Right forelimb (tissue), 1 donor: Measurements from ENCODE around the gene COX7A2L.
"Not testable (repeated sequence)": the region's sequence is repeated elsewhere in the genome, so short reads cannot be mapped to it uniquely, and the experiment has no call there.

ENCODE experiments used
- DNase-seq: peaks from one replicate; pipeline ENCODE4 v3.0.0-alpha.2; 2018

The COX7A2L gene

DNA sequence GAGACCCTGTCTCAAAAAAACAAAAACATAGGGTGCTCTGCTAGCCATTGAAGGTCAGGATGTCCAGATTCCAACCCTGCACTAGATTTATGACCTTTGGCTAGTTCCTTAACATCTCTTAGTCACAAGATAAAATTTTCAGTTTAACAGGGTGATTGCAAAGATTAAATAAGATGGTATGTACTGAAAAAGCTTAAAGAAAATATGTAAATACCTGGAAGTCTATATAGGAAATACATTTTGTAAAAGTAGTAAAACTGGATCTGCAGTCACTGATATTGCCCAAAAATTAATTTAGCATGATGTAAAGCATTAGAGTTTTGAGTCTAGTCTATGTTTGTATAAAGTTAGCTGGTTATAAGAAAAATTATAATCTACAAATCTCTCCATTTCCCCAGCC, 5.4 kb upstream of the COX7A2L start:
- DNase-seq: no peak

DNA sequence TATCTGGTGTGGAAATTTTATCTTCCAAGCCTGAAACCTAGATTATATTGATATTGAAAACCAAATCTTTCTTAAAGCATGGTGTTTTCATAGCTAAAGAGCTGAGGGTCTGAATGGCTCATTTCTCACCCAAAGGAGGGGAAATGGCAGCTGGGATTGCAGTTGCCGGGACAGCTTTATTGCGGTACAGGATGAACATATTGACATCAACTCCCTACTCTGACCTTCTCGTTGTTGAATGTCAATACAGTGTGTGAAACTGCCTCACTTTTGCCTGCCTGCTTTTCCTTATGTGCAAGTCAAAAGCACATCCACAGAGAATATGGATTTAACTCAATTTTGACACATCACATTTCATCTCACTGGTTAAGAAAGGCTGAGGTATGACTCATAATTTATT, 3.6 kb upstream of the COX7A2L start:
- DNase-seq: no peak

DNA sequence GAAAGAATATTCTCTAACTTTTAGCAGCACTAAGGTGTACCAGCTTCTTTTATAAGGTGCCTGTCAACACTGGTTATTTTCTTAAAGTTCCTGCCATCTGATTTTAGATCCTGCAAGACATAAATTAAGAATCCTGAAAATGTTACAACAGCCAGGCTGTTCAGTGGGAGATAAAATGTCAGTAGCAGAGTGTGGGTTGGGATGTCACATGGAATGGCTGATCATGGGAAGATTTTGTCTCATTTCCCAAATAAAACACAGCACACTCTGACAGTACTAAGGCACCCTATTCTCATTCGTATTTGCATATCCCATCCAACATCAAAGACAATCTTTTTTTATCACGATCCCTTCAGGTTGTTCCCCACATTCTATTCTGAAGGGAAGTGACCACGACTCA, 2.4 kb upstream of the COX7A2L start:
- DNase-seq: no peak

DNA sequence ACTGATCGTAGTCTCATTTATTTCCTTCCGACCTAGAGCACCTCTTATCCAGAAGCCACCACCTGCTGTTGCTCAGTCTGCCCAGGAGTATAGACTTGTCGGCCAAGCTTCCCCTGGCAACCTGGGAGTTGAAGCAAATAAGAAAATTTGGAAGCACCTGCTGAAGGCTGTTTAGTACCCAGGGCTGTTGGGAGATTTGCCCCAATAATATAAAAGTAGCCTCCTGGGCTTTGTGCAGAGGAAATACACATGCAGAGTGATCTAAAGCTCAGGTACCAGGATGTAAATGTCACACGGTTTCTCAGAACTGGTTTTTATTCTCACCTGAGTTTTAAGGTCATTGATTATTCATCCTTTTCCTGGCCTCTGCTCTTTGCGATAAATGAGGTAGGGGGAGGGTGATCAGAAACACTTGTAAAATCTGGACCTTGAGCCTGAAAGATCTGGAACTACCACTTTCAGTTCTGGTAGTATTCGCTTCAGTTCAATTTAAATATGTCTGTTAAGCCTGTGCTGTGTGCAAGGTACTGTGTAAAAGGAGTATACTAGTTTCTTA, 789 bp upstream of the COX7A2L start:
- no peak for DNase-seq

DNA sequence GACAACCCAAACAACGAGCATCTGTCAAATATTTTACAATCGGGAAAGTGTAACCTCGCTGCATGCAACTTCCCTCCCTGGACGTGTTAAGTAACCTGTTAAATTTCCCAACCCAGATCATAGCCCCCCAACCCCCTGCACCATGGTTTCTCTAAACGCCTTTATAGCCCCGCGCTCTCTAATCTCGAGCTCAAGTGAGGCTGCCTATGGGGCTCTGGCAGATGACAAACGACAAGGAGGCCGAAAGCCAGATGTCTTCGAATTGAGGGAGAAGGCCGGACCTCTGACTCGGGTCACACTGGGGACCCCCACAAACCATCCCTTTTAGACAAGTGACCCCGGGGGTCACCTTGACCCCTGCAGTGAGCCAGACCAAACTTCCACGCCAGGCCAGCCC, 526 bp downstream of the COX7A2L start:
- DNase-seq: no peak

DNA sequence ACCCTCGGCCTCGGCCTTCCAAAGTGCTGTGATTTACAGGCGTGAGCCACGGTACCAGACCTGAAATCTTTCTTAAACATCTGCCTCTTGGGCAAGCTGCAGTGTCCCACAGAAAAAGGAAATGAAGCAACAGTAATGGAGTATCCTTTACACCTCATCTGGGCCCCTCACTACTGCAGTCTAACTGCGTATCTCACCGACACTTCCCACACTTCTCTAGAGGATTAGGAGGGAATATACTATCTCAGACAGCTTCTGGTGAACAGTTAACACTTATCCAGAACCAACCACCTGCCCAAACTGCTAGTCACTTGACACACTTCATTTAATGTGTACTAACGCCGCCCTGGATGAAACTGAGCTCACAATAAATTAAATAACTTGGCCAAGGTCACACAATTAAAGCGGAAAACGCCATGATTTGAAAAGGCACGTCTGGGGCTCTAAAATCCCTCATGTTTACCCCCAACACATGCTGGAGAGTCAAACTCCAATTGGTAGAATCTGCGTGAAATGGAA, 993 bp downstream of the COX7A2L start:
- DNase-seq: no peak

DNA sequence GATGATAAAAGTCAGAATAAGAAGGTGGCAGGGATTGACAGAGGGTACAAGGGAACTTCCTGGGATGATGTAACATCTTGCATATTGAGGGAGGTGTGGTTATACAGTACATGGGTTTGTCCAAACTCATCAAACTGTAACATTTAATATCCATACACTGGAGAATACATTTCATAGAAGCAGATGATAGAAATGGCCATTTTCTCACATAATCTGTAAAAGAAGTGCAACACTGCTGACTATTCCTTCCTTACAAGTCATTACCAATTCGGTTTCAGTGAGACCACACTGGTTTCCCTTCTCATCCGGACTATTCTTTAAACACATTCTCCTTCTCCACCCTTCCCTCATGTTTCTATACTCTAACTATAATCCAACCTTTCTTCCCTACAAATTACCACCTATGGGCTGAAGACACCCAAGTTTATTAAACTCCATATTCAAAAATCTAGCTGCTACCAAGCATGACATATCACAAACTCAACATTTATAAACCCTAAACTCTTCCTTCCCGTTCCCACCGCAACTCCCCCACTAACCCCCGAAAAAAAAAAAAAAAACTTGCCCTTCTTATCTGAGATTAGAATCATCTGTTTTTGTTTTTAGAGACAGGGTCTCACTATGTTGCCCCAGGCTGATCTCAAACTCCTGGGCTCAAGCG, 1.6 kb downstream of the COX7A2L start:
- no peak for DNase-seq

DNA sequence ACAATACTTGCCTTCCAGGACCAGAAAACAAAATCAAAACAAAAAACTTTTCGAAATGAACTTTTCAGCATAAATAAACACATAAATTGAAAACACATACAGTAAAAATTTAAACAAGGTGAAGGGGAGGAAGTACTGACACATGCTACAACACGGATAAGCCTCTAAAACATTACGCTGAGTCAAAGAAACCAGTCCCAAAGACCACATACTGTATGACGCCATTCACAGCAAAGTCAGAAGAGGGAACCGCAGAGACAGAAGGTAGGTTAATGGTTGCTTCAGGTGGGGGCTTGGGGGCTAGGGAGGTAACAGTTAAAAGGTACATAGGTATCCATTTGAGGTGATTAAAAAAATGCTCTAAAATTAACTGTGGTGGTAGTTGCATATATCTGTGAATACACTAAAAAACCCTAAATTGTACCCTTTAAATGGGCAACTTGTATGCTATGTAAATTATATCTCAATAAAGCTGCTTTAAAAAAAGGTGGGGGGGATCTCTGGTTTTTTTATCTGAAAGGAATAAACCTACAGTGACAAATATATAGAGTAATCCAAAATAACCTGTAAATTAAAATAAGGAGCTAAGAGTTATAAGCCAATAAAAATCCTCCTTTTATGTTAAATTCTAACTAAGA, 7.1 kb downstream of the COX7A2L start:
- DNase-seq: no peak

DNA sequence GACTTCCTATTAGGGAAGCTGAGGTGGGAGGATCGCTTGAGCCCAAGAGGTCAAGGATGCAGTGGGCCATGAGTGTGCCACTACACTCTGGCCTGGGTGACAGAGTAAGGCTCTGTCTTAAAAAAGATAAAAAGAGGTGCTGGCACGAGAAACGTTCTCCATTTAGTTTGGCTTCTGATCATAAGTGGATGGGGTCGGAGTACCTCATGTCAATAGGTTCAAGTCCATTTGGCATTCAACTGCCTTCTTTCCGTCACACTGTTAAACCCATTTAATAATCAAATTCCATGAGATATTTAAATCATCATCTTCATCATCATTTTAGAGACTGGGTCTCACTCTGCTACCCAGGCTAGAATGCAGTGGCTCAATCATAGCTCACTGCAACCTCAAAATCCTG, 9.2 kb downstream of the COX7A2L start:
- no peak for DNase-seq

DNA sequence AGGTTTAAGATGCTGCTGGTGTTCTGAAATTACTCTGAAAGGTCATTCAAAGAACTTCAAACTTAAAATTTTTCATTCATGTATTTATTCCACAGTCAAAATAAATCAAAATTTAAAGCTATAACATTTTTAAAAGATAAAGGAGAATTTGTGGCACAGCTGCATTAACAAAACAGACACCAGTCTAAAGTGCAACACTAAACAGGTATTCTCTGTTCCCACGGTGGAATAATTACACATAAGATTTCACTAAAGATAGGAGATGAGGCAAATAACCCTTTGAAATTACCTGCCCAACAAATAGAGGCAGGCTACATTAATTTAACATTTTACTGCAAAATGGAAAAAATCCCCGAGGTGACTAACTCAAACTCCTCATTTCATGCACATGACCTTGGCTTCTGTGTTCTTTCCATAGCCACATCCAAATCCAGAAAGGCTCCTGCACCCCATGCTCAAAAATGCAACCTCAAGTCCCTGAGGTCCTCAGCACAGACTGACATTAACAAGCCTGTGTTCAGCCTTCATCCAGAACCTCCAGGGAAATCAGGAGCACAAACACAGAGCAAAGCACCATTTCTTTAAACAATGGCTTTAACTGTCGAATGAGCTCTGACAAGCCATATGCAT, 10.5 kb downstream of the COX7A2L start:
- DNase-seq: no peak

DNA sequence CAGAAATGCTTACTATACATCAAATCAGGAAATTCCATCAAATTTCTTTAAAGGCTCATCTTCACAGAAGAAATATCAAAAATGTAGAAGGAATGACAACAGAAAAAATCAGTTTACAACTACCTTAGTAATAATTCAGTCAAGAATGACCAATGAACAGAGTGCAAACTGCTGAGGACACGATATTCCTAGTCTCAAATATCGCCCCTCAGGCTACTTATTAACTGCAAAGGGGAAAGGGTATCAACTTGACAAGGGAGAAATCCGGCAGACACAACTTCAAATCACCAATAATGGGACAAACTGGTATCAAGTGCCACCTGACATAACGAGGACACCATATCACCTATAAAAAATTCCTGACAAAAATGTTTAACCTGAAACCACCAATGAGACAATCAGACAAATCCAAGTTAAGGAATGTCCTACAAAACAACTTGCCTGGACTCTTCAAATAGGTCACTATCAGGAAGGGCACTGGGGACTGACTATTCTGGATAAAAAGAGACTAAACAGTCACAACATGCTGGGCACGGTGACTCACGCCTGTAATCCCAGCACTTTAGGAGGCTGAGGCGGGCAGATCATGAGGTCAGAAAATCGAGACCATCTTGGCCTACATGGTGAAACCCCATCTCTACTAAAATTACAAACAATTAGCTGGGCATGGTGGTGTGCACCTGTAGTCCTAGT, 12.8 kb downstream of the COX7A2L start:
- no peak for DNase-seq

DNA sequence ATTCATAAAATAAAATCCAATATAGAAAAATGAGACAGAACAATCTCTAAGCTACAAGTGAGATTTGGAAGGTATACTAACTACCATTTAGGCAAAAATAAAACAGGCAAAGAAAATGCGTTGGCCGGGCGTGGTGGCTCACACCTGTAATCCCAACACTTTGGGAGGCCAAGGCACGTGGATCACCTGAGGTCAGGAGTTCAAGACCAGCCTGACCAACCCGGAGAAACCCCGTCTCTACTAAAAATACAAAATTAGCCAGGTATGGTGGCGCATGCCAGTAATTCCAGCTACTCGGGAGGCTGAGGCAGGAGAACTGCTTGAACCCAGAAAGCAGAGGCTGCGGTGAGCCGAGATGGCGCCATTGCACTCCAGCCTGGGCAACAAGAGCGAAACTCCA, 13.5 kb downstream of the COX7A2L start:
- not testable (repeated sequence) for DNase-seq

DNA sequence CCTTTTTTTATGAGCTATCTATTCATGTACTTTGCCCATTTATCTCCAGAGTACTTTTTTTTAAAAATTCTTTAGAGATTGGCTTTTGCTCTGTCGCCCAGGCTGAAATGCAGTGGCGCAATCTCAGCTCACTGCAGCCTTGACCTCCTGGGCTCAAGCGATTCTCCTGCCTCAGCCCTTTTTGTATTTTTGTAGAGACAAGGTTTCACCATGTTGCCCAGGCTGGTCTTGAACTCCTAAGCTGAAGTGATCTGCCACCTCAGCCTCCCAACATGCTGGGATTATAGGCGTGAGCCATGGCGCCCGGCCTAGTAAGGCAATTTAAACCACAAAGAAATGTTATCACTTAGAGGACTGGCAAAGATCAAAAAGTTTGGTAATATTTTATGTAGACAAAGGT, 14.2 kb downstream of the COX7A2L start:
- not testable (repeated sequence) for DNase-seq

DNA sequence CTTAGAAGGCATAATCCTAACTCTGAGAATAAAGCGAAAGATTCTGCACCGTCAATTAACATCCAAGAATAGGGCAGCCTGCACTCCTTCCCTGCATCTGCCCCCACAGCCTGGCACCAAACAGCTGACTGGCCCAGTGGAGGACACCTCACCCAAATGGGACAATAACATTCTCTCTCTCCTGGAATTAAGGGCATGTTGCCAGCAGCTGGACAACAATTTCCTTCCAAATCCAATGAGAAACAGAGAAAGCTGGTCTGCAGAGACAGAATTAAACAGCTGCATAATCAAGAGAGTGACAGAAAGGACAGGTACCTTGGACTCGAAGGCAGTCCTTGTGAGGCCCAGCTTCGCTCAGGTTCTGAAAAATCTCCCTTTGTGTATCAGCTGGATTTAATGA, 15.0 kb downstream of the COX7A2L start:
- DNase-seq: no peak

DNA sequence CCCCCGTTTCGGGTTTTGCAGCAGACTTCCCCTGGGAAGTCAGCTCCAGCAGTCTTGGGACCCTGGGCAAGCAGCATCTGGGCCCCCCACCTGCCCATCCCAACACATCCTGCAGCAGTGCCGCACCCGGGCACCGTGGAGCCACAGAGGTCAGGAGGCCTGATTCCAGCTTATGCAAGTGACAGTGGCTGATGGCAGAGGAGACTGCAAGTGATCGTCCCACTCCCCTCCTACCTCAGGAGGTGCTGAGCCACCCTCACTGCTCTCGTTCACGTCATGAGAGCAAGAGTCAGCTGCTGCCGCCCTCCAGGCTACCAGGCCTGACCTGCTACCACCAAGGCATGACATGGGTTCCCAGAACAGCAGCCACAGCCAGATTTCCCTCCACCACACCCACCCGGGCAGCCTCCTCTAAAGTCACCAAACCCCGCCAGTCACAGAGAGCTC, 18.2 kb downstream of the COX7A2L start:
- no peak for DNase-seq

DNA sequence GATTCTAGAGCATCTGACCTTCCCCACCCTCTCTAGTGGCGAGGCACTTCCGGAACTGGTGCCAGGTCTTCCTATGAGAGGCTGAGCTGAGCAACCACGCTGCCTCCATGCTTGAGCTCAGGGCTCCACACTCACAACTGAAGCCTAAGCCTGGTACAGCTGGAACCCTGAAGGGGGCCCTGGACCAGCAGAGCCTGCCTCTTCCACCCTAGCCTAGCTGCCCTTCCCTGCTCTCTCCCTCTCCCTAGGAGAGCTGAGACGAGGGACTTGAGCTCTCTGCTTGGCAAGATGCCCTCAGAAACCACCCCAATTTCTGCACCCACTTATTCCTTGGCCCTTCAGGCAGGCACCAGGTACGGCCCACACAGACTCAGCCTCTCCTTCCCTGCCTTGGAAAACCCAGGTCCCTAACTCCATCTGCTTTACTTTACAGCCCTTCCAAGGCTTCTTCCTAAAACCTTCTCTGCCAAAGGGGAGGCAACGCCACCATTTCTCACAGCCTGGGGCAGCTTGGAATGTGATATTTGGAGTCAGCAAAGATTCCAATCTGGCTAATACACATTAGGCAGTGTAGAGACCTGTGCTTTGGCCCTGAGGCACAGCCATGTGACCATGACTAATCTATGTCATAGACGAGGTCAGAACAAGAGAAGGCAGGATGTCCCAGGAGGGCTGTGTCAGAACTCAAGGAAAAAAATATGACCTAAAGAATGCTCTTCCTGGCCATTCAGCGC, 18.8 kb downstream of the COX7A2L start:
- DNase-seq: no peak

DNA sequence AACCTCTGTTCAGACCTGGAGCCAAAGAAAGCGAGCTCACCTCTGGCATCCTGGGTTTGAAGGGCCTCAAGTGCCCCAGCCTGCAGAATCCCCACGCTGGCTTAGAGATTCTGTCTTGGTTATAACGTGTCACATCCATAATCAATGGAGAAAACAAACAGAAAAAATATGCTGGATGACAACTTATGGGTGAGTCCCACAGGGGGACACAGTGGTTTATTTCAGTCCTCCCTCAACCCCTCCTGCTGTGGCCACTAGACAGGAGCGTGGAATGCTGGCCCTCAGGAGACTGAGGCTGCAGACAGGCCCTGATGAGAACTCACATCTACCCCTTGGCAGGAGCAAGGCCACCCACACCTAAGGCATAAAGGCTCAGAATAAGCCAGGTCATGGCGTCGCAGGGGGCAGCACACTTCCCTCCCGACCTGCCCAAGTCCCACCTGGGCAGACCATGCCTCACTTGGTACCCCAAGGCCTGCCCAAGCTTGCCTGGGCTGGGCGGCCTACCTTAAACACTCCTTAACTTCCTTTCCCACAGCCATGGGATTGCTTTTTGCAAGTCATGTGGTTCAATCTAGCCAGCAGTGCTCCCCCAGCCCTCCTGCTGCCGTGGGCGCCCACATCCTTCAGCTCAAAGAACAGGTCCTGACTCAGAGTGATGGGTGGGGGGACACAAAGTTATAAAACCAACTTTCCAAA, 19.9 kb downstream of the COX7A2L start:
- no peak for DNase-seq

DNA sequence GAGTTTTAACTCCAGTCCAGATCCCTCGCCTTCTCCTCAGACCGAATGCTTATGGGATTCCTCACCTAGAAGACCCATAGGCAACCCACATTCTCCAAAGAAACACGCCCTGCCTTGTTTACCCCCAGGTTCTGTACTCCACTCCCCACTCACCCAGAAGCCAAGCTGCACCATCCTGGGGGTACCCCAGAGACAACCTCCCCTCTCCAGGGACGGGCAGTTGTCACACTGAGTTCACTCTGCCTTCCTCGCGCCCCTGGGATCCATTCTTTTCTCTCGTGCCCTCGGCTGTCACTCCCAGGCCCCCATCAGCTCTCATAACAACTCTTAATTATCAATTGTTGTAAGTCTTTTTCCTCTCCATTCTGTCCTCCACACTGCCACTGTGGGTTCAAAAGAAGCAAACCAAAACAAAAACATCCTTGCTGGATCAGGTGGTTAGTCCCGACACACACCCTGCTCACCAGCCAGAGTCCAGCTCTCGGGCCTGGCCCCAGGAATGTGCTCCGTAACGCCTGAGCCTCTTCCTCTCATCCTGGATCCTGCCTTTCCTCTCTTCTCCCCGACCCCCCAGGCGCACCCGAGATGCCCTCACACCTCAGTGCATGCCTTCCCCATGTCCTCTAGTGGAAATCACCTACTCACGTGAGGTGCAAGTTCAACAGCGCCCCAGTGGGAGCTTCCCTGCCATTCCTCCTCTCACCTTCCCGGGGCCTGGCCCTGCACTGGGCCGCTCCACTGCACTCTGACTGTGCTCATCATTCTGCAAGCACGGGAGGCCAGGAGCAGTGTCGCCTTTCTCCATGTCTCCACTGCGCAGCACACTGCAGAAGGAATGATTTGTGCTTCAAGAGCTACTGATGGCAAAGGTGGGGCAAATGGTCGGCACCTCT, 20.7 kb downstream of the COX7A2L start:
- no peak for DNase-seq

DNA sequence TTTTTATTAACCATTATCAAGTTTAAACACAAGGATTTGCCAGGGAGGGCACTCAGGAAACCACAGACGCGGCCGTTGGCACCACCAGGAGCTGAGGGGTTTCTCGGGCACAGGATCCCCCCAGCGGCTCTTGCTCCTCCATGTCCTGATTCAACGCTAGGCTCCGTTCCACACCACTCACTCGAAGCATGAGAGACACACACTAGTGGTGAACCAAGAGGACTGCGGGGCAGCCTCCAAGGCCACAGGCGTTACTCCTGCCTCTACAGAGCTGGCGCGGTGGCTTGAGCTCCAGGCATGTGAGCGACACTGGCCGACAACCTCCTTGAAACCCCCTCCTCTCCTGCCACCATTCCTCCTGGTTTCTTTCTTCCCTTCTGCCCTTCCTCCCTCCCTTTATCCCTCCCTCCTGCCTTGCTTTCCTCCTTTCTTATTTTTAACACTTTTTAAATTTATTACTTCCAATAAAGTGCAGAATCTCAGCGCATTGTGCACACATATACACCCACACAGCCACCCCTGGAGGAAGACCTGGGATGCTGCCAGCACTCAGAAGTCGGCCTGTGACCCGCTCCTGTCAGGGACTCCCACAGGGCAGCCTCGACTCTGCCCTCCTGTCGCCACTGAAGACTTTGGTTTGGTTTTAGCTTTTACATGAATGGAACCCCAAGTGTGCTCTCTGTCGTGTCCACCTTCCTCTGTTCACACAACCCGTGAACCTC, 21.7 kb downstream of the COX7A2L start:
- no peak for DNase-seq

DNA sequence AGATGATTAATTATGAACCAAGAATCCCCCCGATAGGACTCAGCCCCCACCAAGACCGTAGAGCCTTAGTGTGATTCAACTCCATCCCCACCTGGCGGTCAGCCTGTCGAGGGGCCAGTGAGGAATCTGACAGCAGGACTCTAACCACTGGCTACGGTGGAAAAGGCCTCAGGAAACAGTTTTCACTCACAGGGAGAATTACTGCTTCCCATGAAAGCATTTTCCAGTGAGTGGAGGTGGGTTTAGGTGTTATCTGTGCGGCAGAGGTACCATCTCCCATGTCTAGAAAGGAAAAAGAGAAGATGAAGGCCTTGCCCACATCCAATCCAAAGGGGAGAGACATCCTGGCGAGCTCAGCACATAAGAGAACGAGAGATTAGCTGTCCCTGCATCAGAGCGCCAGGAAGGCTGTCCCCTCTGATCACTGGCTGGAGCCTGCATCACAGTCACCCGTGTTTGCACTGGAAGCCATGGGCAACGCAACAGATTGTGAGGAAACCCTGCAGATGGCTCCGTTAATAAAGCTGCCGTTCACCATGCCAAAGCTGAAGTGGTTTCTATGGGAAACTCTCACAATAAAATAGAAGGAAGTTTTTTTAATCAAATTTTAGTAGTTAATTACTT, 22.3 kb downstream of the COX7A2L start:
- no peak for DNase-seq
